HUES6 (cell line): Measurements from ENCODE around the gene BMPR2.
"Not testable (repeated sequence)": the region's sequence is repeated elsewhere in the genome, so short reads cannot be mapped to it uniquely, and the experiment has no call there.

Source experiments
- H3K27ac ChIP-seq: 2 replicates; pipeline ENCODE4 v1.7.0; 2013; ENCODE audit warnings: low read depth, mild to moderate bottlenecking, low read length, inconsistent platforms
- H3K27me3 ChIP-seq: 2 replicates; pipeline ENCODE4 v1.6.1; 2013; ENCODE audit warnings: low read length; ENCODE audit not compliant: control insufficient read depth, insufficient read depth
- H3K36me3 ChIP-seq: 2 replicates; pipeline ENCODE4 v1.6.1; 2013; ENCODE audit warnings: low read length; ENCODE audit not compliant: control insufficient read depth, insufficient read depth
- H3K4me1 ChIP-seq: 2 replicates; pipeline ENCODE4 v1.6.1; 2013; ENCODE audit warnings: low read length; ENCODE audit not compliant: control insufficient read depth, insufficient read depth
- H3K4me3 ChIP-seq: 2 replicates; pipeline ENCODE4 v1.5.1; 2013; ENCODE audit warnings: low read depth, low read length
- H3K9ac ChIP-seq: one replicate; pipeline ENCODE4 v1.6.1; 2013; ENCODE audit warnings: mild to moderate bottlenecking, low read length
- H3K9me3 ChIP-seq: 2 replicates; pipeline ENCODE4 v1.6.1; 2013; ENCODE audit warnings: low read depth, low read length; ENCODE audit not compliant: control insufficient read depth, insufficient read depth

The BMPR2 gene

GRCh38 chr2:202521470-202521869 lies 145.3 kb downstream of the BMPR2 start:
- no peak overlapping the region for H3K4me3 ChIP-seq
- no peak overlapping the region for H3K27ac ChIP-seq
- H3K27me3 ChIP-seq, result no peaks in the 10 kb centered on the region
- H3K9me3 ChIP-seq, result no peaks in the 10 kb centered on the region
- H3K4me1 ChIP-seq, result no peaks in the 10 kb centered on the region
- H3K36me3 ChIP-seq, result peaks cover 44% of the 10 kb centered on the region
- no peak overlapping the region for H3K9ac ChIP-seq

- H3K27me3 ChIP-seq, result no peaks in the 10 kb centered on the region
- H3K36me3 ChIP-seq, result peaks cover 32% of the 10 kb centered on the region
- H3K27ac ChIP-seq, result no peak overlapping the region
- H3K9ac ChIP-seq, result no peak overlapping the region
- H3K4me1 ChIP-seq, result no peaks in the 10 kb centered on the region
- H3K4me3 ChIP-seq, result no peak overlapping the region
- no peaks in the 10 kb centered on the region for H3K9me3 ChIP-seq
Observed at GRCh38 chr2:202529389-202529788, 153.3 kb downstream of the BMPR2 start.

- Histone ChIP-seq H3K27ac (no peak overlapping the region), H3K27me3 (no peaks in the 10 kb centered on the region), H3K4me3 (no peak overlapping the region), H3K9me3 (no peaks in the 10 kb centered on the region), H3K4me1 (no peaks in the 10 kb centered on the region), H3K9ac (no peak overlapping the region), H3K36me3 (peaks cover 31% of the 10 kb centered on the region)
Observed at GRCh38 chr2:202530038-202530437, 153.9 kb downstream of the BMPR2 start.

- not testable (repeated sequence) for H3K4me3 ChIP-seq, H3K27me3 ChIP-seq, H3K9me3 ChIP-seq, H3K27ac ChIP-seq, H3K9ac ChIP-seq, H3K4me1 ChIP-seq
- H3K36me3 ChIP-seq, result peaks cover 28% of the 10 kb centered on the region
Observed at GRCh38 chr2:202535290-202535689, 159.2 kb downstream of the BMPR2 start.

- no peaks in the 10 kb centered on the region for H3K4me1 ChIP-seq
- no peaks in the 10 kb centered on the region for H3K27me3 ChIP-seq
- no peak overlapping the region for H3K9ac ChIP-seq
- peaks cover 6% of the 10 kb centered on the region for H3K36me3 ChIP-seq
- no peak overlapping the region for H3K4me3 ChIP-seq
- H3K9me3 ChIP-seq, result no peaks in the 10 kb centered on the region
- no peak overlapping the region for H3K27ac ChIP-seq
Observed at GRCh38 chr2:202541137-202541536, 165.0 kb downstream of the BMPR2 start.

- Histone ChIP-seq H3K36me3 (peaks cover 6% of the 10 kb centered on the region), H3K4me3 (no peak overlapping the region), H3K27ac (no peak overlapping the region), H3K9ac (no peak overlapping the region), H3K27me3 (no peaks in the 10 kb centered on the region), H3K9me3 (no peaks in the 10 kb centered on the region), H3K4me1 (no peaks in the 10 kb centered on the region)
Observed at GRCh38 chr2:202542142-202542541, 166.0 kb downstream of the BMPR2 start.

GRCh38 chr2:202545523-202545922 lies 169.4 kb downstream of the BMPR2 start:
- Histone ChIP-seq H3K27me3 (no peaks in the 10 kb centered on the region), H3K9me3 (no peaks in the 10 kb centered on the region), H3K9ac (no peak overlapping the region), H3K4me1 (no peaks in the 10 kb centered on the region), H3K36me3 (peaks cover 6% of the 10 kb centered on the region), H3K4me3 (no peak overlapping the region), H3K27ac (no peak overlapping the region)

GRCh38 chr2:202545931-202546330 lies 169.8 kb downstream of the BMPR2 start:
- Histone ChIP-seq H3K36me3 (peaks cover 6% of the 10 kb centered on the region), H3K9me3 (no peaks in the 10 kb centered on the region), H3K27me3 (no peaks in the 10 kb centered on the region), H3K27ac (no peak overlapping the region), H3K4me1 (no peaks in the 10 kb centered on the region), H3K4me3 (no peak overlapping the region), H3K9ac (no peak overlapping the region)

GRCh38 chr2:202546499-202547141 lies 170.5 kb downstream of the BMPR2 start:
- H3K9me3 ChIP-seq, result not testable (repeated sequence)

GRCh38 chr2:202548240-202548639 lies 172.1 kb downstream of the BMPR2 start:
- H3K4me1 ChIP-seq, result no peaks in the 10 kb centered on the region
- no peaks in the 10 kb centered on the region for H3K27me3 ChIP-seq
- no peak overlapping the region for H3K4me3 ChIP-seq
- peaks cover 13% of the 10 kb centered on the region for H3K36me3 ChIP-seq
- no peak overlapping the region for H3K9ac ChIP-seq
- H3K9me3 ChIP-seq, result no peaks in the 10 kb centered on the region
- H3K27ac ChIP-seq, result no peak overlapping the region

More at GRCh38 chr2:202546499-202547141, 170.5 kb downstream of the BMPR2 start:
- not testable (repeated sequence) for H3K4me1 ChIP-seq, H3K9ac ChIP-seq, H3K4me3 ChIP-seq, H3K27ac ChIP-seq, H3K36me3 ChIP-seq, H3K27me3 ChIP-seq

- H3K4me1 ChIP-seq, H3K9ac ChIP-seq, H3K9me3 ChIP-seq, H3K27me3 ChIP-seq, H3K27ac ChIP-seq, H3K4me3 ChIP-seq: not testable (repeated sequence)
- H3K36me3 ChIP-seq, result peaks cover 32% of the 10 kb centered on the region
Observed at GRCh38 chr2:202551000-202551399, 174.9 kb downstream of the BMPR2 start.

- no peak overlapping the region for H3K4me3 ChIP-seq
Observed at GRCh38 chr2:202555356-202555755, 179.2 kb downstream of the BMPR2 start.

More at GRCh38 chr2:202555356-202555755, 179.2 kb downstream of the BMPR2 start:
- no peak overlapping the region for H3K27ac ChIP-seq
- H3K36me3 ChIP-seq, result peaks cover 43% of the 10 kb centered on the region
- no peaks in the 10 kb centered on the region for H3K9me3 ChIP-seq
- no peaks in the 10 kb centered on the region for H3K4me1 ChIP-seq
- H3K9ac ChIP-seq, result no peak overlapping the region
- no peaks in the 10 kb centered on the region for H3K27me3 ChIP-seq
